GM19324 (cell line): ENCODE measurements around the gene CMKLR1.

Source experiments
- ATAC-seq: cut with Tn5 transposase; IDR thresholded peaks from one replicate; pipeline ENCODE4 v1.9.1; 2021; ENCODE audit warnings: mild to moderate bottlenecking, moderate library complexity; ENCODE audit not compliant: unreplicated experiment, low FRiP score

The CMKLR1 gene

DNA sequence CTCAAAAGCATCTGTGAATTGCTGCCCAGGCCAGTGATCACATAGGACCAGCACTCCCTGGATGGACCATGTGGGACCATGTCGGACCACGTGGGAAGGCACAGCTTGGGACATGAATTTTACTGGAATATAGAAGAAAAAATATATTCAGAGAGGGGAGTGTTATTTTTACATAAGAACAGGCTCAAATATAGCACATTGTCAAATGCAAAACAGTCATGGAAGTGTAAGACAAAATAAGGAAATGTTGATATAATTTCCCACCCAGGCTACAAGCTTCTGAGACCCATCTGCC is 68.3 kb downstream of the CMKLR1 start:
- ATAC-seq = no peak

DNA sequence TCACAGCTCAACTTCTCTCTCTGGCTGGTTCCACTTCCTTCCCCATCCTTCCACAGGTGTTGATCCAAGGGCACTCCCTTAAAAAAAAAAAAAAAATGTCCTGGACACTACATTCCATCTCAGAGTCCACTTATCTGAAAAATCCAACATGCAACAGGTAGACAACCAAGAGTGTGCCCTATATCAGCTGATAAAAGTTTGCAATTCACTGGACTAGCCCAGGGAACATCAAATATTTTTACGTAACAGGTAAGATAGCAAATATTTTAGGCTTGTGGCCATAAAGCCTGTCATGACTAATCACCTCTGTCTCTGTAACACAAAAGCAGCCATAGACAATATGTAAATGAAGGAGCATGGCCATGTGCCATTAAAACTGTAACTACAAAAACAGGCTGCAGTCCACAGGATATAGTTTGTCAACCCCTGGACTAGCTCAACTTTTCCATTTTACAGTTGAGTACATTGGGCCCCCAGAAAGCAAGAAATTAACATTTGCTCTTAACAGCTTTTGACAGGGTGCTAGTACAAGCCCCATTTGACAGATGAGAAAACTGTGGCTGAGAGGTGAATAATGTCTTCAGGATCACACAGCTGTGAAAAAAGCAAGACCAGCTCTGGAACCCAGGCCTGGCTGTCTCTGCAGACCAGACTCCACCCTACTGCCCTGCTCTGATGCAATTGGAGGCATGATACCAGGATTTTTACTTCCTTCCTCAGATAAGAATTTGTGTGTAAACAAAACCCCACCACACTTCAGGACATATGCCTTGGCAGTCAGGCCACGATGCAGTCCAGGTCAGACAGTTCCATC is 68.9 kb downstream of the CMKLR1 start:
- ATAC-seq = no peak

- ATAC-seq = no peak
These were observed 69.9 kb downstream of the CMKLR1 start for GRCh38 chr12:108269224-108269623.

- ATAC-seq = no peak
These were observed 70.7 kb downstream of the CMKLR1 start for GRCh38 chr12:108268397-108268796.

GRCh38 chr12:108267450-108267849 is 71.7 kb downstream of the CMKLR1 start:
- ATAC-seq = no peak

- no peak for ATAC-seq
These were observed 73.0 kb downstream of the CMKLR1 start for GRCh38 chr12:108266131-108266530.

- ATAC-seq = no peak
These were observed 73.6 kb downstream of the CMKLR1 start for GRCh38 chr12:108265505-108265904.

- no peak for ATAC-seq
These were observed 78.1 kb downstream of the CMKLR1 start for GRCh38 chr12:108260969-108261368.

- ATAC-seq = no peak
These were observed 79.1 kb downstream of the CMKLR1 start for GRCh38 chr12:108260039-108260438.

DNA sequence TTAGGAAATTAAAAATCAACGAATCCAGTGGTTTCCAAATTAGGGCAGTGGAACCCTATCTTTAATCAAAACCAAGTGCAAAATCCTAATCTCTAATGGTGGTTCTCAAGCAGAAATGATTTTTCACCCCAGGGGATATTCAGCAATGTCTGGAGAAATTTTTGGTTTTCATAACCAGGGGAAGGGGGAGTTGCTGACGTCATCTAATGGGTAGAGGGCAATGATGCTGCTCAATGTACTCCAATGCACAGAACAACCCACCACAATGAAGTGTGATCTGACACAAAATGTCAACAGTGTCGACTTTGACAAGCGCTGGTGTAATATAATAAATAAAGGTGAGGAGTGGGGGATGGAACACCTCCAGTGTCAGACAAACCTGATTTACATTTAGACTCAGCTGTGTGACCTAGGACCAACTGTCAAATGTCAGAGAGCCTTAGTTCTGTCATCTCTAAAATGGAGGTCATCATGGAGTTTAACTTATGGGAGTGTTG is 81.5 kb downstream of the CMKLR1 start:
- ATAC-seq = no peak

GRCh38 chr12:108257004-108257403 is 82.1 kb downstream of the CMKLR1 start:
- ATAC-seq = no peak

DNA sequence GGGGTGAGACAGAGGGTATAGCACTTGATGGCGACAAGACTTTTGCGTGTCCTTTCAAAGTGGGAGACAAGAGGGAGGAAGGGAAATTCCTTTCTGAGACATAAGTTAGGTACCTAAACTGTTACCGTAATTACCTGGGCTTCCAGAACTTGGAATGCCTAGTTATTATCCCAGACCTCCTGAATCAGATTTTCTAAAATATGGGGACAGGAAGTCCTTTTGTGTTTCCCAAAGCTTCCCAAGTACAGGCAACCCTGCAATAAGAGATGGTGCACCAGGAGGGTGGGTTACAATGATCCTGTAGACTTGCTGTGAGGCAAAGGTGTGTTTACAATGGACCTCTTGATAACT is 83.9 kb downstream of the CMKLR1 start:
- no peak for ATAC-seq

- ATAC-seq = no peak
These were observed 84.4 kb downstream of the CMKLR1 start for GRCh38 chr12:108254517-108255251.

GRCh38 chr12:108254030-108254429 is 85.1 kb downstream of the CMKLR1 start:
- no peak for ATAC-seq

DNA sequence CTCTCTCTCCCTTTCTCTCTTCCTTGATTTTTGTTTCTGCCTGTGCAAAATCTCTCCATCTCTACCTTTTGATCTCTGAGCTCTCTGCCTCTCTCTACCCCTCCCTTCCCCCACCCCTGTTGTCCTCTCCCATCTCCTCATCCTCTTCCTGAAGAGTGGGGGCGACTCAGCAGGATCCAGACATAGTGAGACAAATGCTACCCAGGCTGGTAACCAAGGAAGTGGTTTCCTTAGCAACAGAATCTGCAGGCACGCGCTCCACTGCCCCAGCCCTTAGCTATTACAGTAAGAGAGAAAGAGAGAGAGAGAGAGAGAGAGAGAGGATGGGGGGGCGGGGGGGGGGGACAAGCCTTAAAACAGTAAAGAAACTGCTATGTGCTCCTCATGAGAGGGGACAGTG is 85.6 kb downstream of the CMKLR1 start:
- no peak for ATAC-seq

GRCh38 chr12:108252523-108252922 is 86.6 kb downstream of the CMKLR1 start:
- no peak for ATAC-seq

- no peak for ATAC-seq
These were observed 91.1 kb downstream of the CMKLR1 start for GRCh38 chr12:108248011-108248410.

DNA sequence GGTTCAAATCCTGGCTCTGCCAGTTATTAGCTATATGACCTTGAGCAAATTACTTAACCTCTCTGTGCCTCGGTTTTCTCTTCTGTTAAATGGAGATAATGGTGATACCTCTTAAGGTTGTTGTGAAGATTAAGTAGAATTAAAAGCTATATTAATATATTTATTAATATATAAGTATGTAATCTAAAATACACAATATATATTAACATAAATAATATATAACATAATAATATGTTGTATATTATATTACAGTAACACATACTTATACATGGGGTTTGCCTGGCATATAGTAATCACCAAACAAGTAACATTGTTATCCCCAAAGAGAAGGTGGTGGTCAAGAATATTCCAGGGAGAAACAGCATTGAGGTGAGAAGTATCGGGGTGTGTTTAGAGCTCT is 92.0 kb downstream of the CMKLR1 start:
- ATAC-seq = no peak

GRCh38 chr12:108241986-108242703 is 97.0 kb downstream of the CMKLR1 start:
- ATAC-seq = no peak

GRCh38 chr12:108240928-108241327 is 98.2 kb downstream of the CMKLR1 start:
- no peak for ATAC-seq

DNA sequence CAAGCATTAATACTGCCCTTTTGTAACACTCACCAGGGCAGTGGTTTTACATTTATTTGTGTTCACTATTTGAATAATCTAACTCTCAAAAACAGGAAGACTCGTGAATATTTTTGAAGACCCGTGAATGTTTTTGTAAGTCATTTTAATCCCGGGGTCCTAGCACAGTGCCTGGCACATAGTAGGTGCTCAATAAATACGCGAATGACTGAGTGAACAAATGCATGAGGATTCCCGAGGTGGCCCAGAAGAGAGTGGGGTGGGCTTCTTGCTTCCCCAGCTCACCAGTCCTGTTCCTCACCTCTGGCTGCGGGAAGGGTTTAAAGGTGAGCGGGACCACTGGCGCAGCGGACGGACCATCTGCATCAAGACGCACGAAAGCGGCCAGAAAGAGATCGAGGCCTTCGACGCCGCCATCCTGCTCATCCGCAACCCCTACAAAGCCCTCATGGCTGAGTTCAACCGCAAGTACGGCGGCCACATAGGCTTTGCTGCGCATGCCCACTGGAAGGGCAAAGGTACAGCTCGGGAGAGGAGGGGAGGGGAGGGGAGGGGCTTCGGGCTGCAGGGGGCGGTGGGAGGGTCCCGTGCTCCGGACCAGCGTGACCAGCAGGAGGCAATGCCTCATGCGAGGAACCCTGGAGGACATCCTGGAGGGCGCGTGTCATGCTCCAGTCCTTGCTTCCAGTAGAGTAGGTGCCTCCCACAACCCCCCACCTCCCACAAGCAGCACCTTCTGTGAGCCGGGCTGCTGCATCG is 98.9 kb downstream of the CMKLR1 start:
- ATAC-seq = no peak
